Fibroblast of villous mesenchyme (primary cell): ENCODE data around the gene THAP9. TPM values are rescaled to one million over a fixed set of nuclear protein-coding genes. Genes with fewer than 3 reads are reported as not detected.
"Not testable (repeated sequence)": the region's sequence is repeated elsewhere in the genome, so short reads cannot be mapped to it uniquely, and the experiment has no call there.

Experiments used
- DNase-seq: peaks from one replicate; pipeline ENCODE4 v3.0.0-alpha.2; 2010; ENCODE audit warnings: low read depth
- H3K4me3 ChIP-seq: 2 replicates; pipeline ENCODE4 v1.5.1; 2011; ENCODE audit warnings: low read depth, mild to moderate bottlenecking, low read length
- total RNA-seq: library from RNA; depleted of rRNA; stranded (reverse); fragments of >200 nt; gene quantifications from 2 replicates; pipeline ENCODE4 v1.2.3, GENCODE V29; 2012
- TF ChIP-seq, protein P1 (sequence below): IDR thresholded peaks from 2 replicates; pipeline ENCODE4 v1.5.1; 2012; ENCODE audit warnings: low read depth, mild to moderate bottlenecking, low read length; ENCODE audit not compliant: insufficient read depth

Gene THAP9
- total RNA-seq, 1 donor: 3.9 TPM

DNA sequence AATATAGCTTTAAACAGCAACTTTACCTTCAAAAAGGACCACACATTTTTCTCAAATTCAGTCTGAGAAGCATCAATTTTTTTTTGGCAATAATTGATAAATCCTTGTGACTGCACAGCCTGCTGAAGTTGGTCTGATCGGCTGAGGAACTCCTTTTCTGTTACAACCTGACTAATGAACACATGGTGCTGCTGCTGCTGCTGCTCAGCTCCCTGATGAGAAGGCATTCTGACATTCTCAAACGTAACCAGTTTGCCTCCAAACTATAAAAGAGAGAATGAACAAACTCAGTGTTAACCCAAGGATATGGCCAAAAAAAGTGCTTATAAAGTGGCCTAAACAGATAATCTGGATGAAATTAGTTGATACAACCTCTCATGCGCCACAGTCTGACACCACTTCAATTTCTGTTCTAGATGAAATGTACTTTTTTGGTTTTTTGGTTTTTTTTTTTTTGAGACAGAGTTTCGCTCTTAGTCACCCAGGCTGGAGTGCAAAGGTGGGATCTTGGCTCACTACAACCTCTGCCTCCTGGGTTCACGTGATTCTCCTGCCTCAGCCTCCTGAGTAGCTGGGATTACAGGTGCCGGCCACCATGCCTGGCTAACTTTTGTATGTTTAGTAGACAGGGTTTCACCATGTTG lies 36.1 kb upstream of the THAP9 start:
- no peak overlapping the region for H3K4me3 ChIP-seq
- no peak for DNase-seq
- TF ChIP-seq, protein P1, sequence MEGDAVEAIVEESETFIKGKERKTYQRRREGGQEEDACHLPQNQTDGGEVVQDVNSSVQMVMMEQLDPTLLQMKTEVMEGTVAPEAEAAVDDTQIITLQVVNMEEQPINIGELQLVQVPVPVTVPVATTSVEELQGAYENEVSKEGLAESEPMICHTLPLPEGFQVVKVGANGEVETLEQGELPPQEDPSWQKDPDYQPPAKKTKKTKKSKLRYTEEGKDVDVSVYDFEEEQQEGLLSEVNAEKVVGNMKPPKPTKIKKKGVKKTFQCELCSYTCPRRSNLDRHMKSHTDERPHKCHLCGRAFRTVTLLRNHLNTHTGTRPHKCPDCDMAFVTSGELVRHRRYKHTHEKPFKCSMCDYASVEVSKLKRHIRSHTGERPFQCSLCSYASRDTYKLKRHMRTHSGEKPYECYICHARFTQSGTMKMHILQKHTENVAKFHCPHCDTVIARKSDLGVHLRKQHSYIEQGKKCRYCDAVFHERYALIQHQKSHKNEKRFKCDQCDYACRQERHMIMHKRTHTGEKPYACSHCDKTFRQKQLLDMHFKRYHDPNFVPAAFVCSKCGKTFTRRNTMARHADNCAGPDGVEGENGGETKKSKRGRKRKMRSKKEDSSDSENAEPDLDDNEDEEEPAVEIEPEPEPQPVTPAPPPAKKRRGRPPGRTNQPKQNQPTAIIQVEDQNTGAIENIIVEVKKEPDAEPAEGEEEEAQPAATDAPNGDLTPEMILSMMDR: no peak

DNA sequence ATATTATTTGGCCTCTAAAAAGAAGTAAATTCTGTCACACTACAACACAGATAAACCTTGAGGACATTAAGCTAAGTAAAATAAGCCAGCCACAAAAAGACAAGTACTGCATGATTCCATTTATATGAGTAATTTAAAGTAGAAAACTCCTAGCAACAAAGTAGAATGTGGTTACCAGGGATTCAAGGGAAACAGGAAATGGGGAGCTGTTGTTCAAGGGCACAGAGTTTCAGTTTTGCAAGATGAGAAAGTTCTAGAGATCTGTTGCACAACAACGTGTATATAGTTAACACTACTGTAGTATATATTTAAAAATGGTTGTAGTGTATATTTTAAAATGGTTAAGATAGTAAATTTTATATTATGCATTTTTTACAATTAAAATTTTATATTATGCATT lies 34.9 kb upstream of the THAP9 start:
- DNase-seq: peak; percentile 91
- TF ChIP-seq, protein P1: no peak

DNA sequence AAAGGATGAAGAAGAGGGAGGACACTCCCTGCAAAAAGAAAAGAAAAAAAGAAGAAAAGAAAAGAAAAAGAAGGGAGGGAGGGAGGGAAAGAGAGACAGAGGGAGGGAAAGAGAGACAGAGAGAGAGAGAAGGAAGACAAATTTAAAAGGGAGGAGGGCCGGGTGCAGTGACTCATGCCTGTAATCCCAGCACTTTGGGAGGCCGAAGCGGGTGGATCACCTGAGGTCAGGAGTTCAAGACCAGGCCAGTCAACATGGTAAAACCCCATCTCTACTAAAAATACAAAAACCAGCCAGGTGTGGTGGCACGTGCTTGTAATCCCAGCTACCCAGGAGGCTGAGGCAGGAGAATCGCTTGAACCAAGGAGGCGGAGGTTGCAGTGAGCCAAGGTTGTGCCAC lies 34.5 kb upstream of the THAP9 start:
- H3K4me3 ChIP-seq, DNase-seq: not testable (repeated sequence)

More for the DNA sequence above, 34.9 kb upstream of the THAP9 start:
- no peak overlapping the region for H3K4me3 ChIP-seq

DNA sequence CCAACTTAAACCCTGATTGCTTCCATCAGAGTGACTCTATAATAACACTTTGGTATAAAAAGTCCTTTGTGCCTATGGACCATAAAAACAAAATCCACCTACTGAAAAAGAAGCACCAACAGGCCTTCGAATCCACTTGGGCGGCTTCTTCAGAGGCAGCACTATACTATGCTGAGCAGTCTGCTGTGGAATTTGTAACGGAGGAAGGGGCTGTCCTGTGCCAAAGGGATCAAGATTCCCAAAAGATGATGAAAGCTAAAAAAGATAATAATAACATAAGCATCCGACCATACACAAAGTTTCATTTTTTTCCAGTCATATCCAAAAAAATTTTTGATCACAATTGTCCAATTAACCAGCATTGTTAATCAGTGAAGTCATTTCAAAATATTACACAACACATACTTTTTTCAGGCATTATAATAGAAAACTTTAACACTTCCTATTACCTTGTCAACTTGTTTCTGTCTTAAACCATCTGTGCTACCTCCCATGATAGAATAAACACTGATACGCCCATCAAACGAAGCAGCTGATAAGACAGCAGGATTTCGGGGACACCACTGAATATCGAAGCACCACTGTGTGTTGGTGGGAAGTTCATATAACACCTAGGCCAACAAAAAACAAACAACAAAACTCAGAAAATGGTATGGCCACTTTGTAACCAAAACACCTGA lies 33.7 kb upstream of the THAP9 start:
- no peak for DNase-seq
- TF ChIP-seq, protein P1: no peak
- no peak overlapping the region for H3K4me3 ChIP-seq

DNA sequence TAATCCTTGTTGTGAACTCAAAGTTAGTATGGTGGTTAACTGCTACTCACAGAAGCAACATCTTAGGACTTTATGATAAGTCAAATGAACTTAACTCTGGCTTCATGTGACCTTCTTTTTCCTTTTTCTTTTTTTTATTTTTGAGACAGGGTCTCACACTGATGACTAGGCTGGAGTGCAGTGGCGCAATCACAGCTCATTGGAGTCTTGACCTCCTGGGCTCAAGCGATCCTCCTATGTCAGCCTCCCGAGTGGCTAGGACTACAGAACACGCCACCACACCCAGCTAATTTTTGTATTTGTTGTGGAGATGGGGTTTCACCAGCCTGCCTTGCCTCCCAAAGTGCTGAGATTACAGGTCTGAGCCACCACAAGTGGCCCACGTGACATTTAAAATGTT lies 32.0 kb upstream of the THAP9 start:
- TF ChIP-seq, protein P1: no peak
- no peak overlapping the region for H3K4me3 ChIP-seq
- DNase-seq: no peak

DNA sequence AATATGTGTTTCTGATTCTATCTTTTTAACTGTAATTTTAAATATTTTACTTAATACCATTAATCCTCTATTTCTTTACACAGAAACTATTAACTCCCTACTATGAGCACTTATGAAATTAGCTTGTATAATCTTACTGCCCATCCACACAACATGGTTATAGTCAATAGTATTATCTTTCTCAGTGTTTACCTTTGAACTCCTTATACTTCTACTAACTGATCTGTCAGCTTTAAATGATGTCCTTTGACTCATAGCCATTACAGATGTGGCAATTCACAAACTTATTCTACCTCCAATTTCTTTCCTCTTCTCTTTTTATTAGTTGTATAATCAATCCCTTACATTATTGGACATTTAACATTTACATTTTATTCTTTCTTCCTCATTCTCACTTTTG lies 15.1 kb upstream of the THAP9 start:
- TF ChIP-seq, protein P1: no peak
- DNase-seq: no peak
- no peak overlapping the region for H3K4me3 ChIP-seq

DNA sequence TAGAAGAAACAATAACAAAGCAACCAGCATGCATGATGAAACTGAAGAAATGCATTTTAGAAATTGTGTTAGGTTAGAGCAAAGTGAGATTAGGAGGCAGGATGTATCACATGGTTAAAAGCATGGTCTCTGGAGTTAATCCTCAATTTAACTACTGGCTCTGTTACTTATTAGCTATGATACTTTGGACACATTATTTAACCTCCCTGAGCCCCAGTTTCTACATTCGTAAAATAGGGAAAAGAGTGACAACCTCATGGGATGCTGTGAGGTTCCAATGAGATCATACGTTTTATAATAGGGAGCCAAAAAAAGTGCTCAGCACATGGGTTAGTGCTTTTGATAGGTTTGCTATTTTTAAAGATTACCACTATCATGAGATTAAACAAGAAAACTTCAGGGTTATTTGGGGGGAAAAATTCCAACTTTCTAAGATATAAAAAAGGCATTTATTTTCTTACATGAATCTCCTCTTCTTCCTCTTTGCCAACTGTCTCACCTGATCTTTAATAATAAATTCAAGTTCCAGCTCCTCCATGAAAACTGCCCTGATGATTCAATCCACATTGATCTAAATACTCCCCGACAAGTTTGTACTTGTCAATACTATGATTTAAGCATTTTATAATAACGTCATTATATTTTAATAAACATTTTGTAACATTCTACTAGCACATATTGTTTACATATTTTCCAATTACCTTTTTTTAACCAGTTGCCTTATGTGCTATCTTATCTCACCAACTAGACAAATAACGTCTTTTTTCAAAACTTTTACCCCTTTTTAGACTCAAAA lies 14.2 kb upstream of the THAP9 start:
- no peak for DNase-seq
- TF ChIP-seq, protein P1: no peak
- peak overlapping the region; percentile 94 for H3K4me3 ChIP-seq
